CD14-positive monocyte (primary cell): ENCODE measurements around the gene KDM5C. TPM values are rescaled to one million over a fixed set of nuclear protein-coding genes. Genes with fewer than 3 reads are reported as not detected.

Experiments
- DNase-seq, 3 donors: peaks; one replicate each; pipeline ENCODE4 v3.0.0-alpha.2; 2011 to 2022
- H2AFZ ChIP-seq: 2 replicates; pipeline ENCODE4 v1.6.0; 2012; ENCODE audit warnings: mild to moderate bottlenecking, low read depth, low read length, inconsistent platforms; ENCODE audit not compliant: insufficient read depth, poor library complexity, severe bottlenecking
- H3K27ac ChIP-seq, 2 donors: 1 replicate in 1 of 2; 2 replicates in 1 of 2; pipeline ENCODE4 v1.5.1; 2012 to 2013; ENCODE audit warnings: low read length in 2 of 2, control low read depth in 1 of 2, inconsistent platforms in 1 of 2, low read depth in 1 of 2, mild to moderate bottlenecking in 1 of 2
- H3K27me3 ChIP-seq, 2 donors: one replicate each; pipeline versions ENCODE4 v1.6.0 to v1.6.1; 2011 to 2013; ENCODE audit warnings: low read length in 2 of 2; ENCODE audit not compliant: control insufficient read depth in 2 of 2, insufficient read depth in 2 of 2
- H3K36me3 ChIP-seq, 2 donors: replicated peaks in 1 of 2; 1 replicate in 1 of 2; 2 replicates in 1 of 2; pipeline versions ENCODE4 v1.5.1 to v1.6.1; 2012 to 2013; ENCODE audit warnings: low read length in 2 of 2, control low read depth in 1 of 2, inconsistent platforms in 1 of 2, mild to moderate bottlenecking in 1 of 2; ENCODE audit not compliant: insufficient read depth in 2 of 2, control insufficient read depth in 1 of 2
- H3K4me1 ChIP-seq, 2 donors: 1 replicate in 1 of 2; 2 replicates in 1 of 2; pipeline versions ENCODE4 v1.5.1 to v1.6.1; 2012 to 2013; ENCODE audit warnings: low read length in 2 of 2, control low read depth in 1 of 2, inconsistent platforms in 1 of 2, mild to moderate bottlenecking in 1 of 2, moderate library complexity in 1 of 2; ENCODE audit not compliant: insufficient read depth in 2 of 2, control insufficient read depth in 1 of 2
- H3K4me2 ChIP-seq: replicated peaks from 2 replicates; pipeline ENCODE3; 2012; ENCODE audit warnings: low read length, moderate library complexity, mild to moderate bottlenecking; ENCODE audit not compliant: poor library complexity, severe bottlenecking; ENCODE audit errors: extremely low read depth
- H3K4me3 ChIP-seq, 3 experiments: fragments of 200-600 bp in 1 of 3; sonication (generic) in 1 of 3; replicated peaks in 1 of 3; 1 replicate in 2 of 3; 2 replicates in 1 of 3; pipeline ENCODE4 v1.5.1; 2011 to 2013; ENCODE audit warnings: low read length in 3 of 3, mild to moderate bottlenecking in 3 of 3, control low read depth in 2 of 3, low read depth in 2 of 3, inconsistent platforms in 1 of 3, moderate library complexity in 1 of 3
- H3K79me2 ChIP-seq: 2 replicates; pipeline ENCODE4 v1.6.0; 2012; ENCODE audit warnings: mild to moderate bottlenecking, control low read depth, inconsistent platforms, low read length, moderate library complexity; ENCODE audit not compliant: insufficient read depth
- H3K9ac ChIP-seq: 2 replicates; pipeline ENCODE4 v1.6.0; 2017; ENCODE audit warnings: low read length, mild to moderate bottlenecking; ENCODE audit not compliant: insufficient read depth, poor library complexity, severe bottlenecking
- H3K9me3 ChIP-seq, 2 donors: replicated peaks in 1 of 2; 1 replicate in 1 of 2; 2 replicates in 1 of 2; pipeline versions ENCODE4 v1.5.1 to v1.6.1; 2012 to 2013; ENCODE audit warnings: low read length in 2 of 2, control low read depth in 1 of 2; ENCODE audit not compliant: control insufficient read depth in 1 of 2, insufficient read depth in 1 of 2
- H4K20me1 ChIP-seq: 2 replicates; pipeline ENCODE4 v1.6.0; 2012; ENCODE audit warnings: mild to moderate bottlenecking, low read length, control low read depth, moderate library complexity; ENCODE audit not compliant: insufficient read depth
- H3K27ac Mint-ChIP-seq, 7 donors: one replicate each; pipeline ENCODE4 v1.8.0; 2020; ENCODE audit warnings: mild to moderate bottlenecking in 7 of 7, mixed read lengths in 7 of 7, moderate library complexity in 6 of 7, inconsistent platforms in 2 of 7
- H3K27me3 Mint-ChIP-seq, 3 donors: one replicate each; pipeline ENCODE4 v1.8.0; 2021 to 2022; ENCODE audit warnings: low read depth in 3 of 3, mild to moderate bottlenecking in 3 of 3, mixed read lengths in 3 of 3, moderate library complexity in 3 of 3, inconsistent platforms in 1 of 3
- H3K36me3 Mint-ChIP-seq, 2 donors: one replicate each; pipeline ENCODE4 v1.8.0; 2020; ENCODE audit warnings: mixed read lengths in 2 of 2, inconsistent platforms in 1 of 2, mild to moderate bottlenecking in 1 of 2
- H3K4me1 Mint-ChIP-seq: one replicate; pipeline ENCODE4 v1.8.0; 2020; ENCODE audit warnings: mild to moderate bottlenecking, mixed read lengths
- H3K4me3 Mint-ChIP-seq, 2 donors: one replicate each; pipeline ENCODE4 v1.8.0; 2020; ENCODE audit warnings: mild to moderate bottlenecking in 2 of 2, mixed read lengths in 2 of 2, moderate library complexity in 1 of 2
- H3K9me3 Mint-ChIP-seq, 7 donors: one replicate each; pipeline ENCODE4 v1.8.0; 2020 to 2022; ENCODE audit warnings: mixed read lengths in 7 of 7, mild to moderate bottlenecking in 6 of 7, moderate library complexity in 6 of 7, inconsistent platforms in 2 of 7
- WGBS: methylation state at CpG from one replicate; pipeline ENCODE4 v1.1.5; 2013; ENCODE audit warnings: missing lambda C conversion rate; ENCODE audit not compliant: insufficient coverage; 5-methylcytosine and 5-hydroxymethylcytosine counted together
- intact Hi-C, 2 donors: fragments of 100-400 bp; cut with micrococcal nuclease; formaldehyde crosslinking; loops; one replicate each; pipeline versions ENCODE4 v1.15.0 to v1.15.1; 2023
- polyA plus RNA-seq, 3 donors: library from polyadenylated mRNA; depleted of rRNA in 1 of 3; unstranded in 2 of 3; stranded (reverse) in 1 of 3; fragments of 300-500 nt in 2 of 3; fragments of >200 nt in 1 of 3; fragmentation: Illumina TruSeq in 2 of 3; gene quantifications; 1 replicate in 2 of 3; 2 replicates in 1 of 3; pipeline ENCODE4 v1.2.3, GENCODE V29; 2012 to 2021
- TF ChIP-seq, protein P1 (sequence below): fragments of 200-600 bp; IDR thresholded peaks from one replicate; pipeline ENCODE4 v1.8.0; 2022; ENCODE audit warnings: antibody characterized with exemption, mild to moderate bottlenecking

KDM5C gene
- polyA plus RNA-seq, 3 donors: 13.3 to 93.6 (median 16.7) TPM

DNA sequence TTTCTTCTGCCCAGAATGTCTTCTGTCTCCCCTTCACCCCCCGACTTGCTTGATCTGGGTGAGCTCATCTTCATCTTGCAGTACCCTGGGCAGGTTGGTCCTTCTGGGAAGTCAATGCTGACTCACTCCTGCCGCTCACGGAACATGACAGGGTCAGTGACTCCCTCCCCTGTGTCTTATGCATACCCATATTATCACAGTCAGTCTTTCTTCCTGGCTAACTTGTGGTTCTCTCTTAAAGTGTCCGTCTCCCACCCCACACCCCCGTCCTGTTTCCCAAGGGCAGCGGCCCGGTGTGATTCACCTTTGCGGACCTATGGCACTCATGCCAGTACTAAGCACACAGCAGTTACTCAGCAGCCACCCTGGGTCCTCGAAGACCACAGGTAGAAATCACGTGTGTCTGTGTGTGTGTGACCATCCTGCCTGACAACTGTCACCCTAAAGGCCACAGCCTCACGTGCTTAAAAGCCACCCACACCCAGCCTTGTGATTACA lies 38.6 kb upstream of the KDM5C start:
- Histone ChIP-seq H3K79me2 (no peaks in the 10 kb centered on the region), H3K4me1 (peaks cover 77% of the 10 kb centered on the region in 2 donors), H3K27ac (peak overlapping the region in 1 of 2 donors; percentile 68), H3K4me2 (peak overlapping the region; percentile 44), H3K4me3 (peak overlapping the region in 1 of 3 experiments; percentile 37), H4K20me1 (peaks cover 24% of the 10 kb centered on the region), H3K27me3 (peaks cover 0 to 11% of the 10 kb centered on the region in 2 donors), H3K9me3 (no peaks in the 10 kb centered on the region), H2AFZ (no peak overlapping the region), H3K36me3 (no peaks in the 10 kb centered on the region), H3K9ac (no peak overlapping the region)
- 61% methylated on average over 2 of the region's 11 CpGs for WGBS
- Mint-ChIP-seq H3K27ac (peak overlapping the region; percentile 67 to 92 (median 78)), H3K9me3 (peaks cover 0 to 3% (median 0%) of the 10 kb centered on the region in 7 donors), H3K4me1 (peaks cover 67% of the 10 kb centered on the region), H3K4me3 (peak overlapping the region in 1 of 2 donors; percentile 51), H3K27me3 (peaks cover 3 to 52% (median 17%) of the 10 kb centered on the region in 3 donors), H3K36me3 (peaks cover 2 to 19% of the 10 kb centered on the region in 2 donors)
- TF ChIP-seq, protein P1, sequence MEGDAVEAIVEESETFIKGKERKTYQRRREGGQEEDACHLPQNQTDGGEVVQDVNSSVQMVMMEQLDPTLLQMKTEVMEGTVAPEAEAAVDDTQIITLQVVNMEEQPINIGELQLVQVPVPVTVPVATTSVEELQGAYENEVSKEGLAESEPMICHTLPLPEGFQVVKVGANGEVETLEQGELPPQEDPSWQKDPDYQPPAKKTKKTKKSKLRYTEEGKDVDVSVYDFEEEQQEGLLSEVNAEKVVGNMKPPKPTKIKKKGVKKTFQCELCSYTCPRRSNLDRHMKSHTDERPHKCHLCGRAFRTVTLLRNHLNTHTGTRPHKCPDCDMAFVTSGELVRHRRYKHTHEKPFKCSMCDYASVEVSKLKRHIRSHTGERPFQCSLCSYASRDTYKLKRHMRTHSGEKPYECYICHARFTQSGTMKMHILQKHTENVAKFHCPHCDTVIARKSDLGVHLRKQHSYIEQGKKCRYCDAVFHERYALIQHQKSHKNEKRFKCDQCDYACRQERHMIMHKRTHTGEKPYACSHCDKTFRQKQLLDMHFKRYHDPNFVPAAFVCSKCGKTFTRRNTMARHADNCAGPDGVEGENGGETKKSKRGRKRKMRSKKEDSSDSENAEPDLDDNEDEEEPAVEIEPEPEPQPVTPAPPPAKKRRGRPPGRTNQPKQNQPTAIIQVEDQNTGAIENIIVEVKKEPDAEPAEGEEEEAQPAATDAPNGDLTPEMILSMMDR: no peak
- DNase-seq: peak; percentile 58 to 85 (median 67)
- intact Hi-C loops: no loop called here

DNA sequence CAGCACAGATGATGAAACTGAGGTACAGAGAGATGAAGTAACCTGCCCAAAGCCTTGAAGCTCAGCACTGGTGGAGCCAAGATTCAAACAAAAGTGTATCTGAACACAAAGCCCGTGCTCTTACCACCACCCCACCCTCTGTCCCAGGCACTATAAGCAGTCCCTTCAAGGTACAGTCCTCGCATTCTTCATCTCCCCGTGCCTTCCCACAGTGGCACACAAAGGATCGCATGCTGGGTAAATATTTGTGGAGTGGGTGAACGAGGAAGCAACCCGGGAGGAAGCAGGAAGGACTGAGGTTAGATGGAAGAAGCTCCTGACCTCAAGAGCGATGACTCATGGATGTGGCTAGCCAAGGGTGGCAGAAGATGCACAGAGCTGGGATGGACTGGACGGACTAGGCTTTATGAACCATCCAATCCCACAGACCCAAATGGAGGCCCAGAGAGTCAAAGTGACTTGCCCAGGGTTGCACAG lies 37.9 kb upstream of the KDM5C start:
- Histone ChIP-seq H4K20me1 (peaks cover 29% of the 10 kb centered on the region), H3K79me2 (no peaks in the 10 kb centered on the region), H2AFZ (no peak overlapping the region), H3K9me3 (no peaks in the 10 kb centered on the region), H3K27ac (peak overlapping the region in 1 of 2 donors; percentile 68), H3K4me3 (peak overlapping the region in 1 of 3 experiments; percentile 37), H3K4me2 (peak overlapping the region; percentile 44), H3K36me3 (no peaks in the 10 kb centered on the region), H3K9ac (no peak overlapping the region), H3K27me3 (peaks cover 0 to 11% of the 10 kb centered on the region in 2 donors), H3K4me1 (peaks cover 70% of the 10 kb centered on the region in 2 donors)
- intact Hi-C loops: no loop called here
- Mint-ChIP-seq H3K27ac (peak overlapping the region; percentile 10 to 92 (median 81)), H3K36me3 (peaks cover 2 to 23% of the 10 kb centered on the region in 2 donors), H3K27me3 (peaks cover 5 to 59% (median 17%) of the 10 kb centered on the region in 3 donors), H3K4me1 (peaks cover 67% of the 10 kb centered on the region), H3K4me3 (peak overlapping the region in 1 of 2 donors; percentile 51), H3K9me3 (peaks cover 0 to 3% (median 0%) of the 10 kb centered on the region in 7 donors)
- peak; percentile 68 to 82 (median 75) for DNase-seq
- 0% methylated on average over 1 of the region's 8 CpGs for WGBS
- TF ChIP-seq, protein P1: no peak
